GM11168 (cell line): Measurements from ENCODE around the gene TNS4.

Source experiments
- in situ Hi-C: fragments of 300-500 bp; cut with MboI; formaldehyde crosslinking; loops from one replicate; pipeline ENCODE4 v1.12.0; 2022; ENCODE audit warnings: low sequenced_read_pairs; ENCODE audit not compliant: unreplicated experiment

Gene TNS4

DNA sequence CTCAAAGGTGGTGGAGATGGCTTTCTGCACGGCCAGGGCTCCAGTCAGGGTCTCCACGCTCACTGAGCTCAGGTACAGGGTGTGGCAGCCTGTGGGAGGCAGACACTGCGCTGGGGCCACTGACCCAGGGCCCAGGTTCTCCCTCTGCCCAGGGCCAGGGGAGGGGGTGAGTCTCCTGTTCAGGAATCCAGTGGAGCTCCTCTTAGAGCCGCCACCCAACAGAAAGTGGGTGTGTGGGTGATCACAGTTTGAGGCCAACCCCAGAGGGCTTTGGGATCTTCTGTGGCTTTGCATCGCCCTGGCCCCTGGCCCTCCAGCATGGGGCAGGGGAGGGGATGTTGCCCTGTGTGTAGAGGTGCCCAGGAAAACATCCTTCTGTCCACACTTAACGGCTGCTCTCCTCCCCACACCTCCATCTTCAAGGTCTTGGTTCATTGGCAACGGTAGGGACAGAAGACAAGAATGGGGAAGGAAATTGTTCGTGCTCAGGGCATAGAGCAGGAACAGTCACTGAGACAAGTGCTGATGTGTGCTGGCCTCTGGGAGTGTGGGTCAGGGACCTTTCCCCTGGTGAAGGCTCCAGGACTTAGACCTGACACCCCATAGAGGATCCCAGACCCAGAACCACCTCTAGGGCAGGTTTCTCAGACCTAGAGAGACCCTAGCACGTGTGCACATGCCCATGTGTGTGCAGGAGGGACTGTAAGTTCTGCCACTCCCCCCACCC is 21.5 kb downstream of the TNS4 start:
- in situ Hi-C loops = no loop called here

DNA sequence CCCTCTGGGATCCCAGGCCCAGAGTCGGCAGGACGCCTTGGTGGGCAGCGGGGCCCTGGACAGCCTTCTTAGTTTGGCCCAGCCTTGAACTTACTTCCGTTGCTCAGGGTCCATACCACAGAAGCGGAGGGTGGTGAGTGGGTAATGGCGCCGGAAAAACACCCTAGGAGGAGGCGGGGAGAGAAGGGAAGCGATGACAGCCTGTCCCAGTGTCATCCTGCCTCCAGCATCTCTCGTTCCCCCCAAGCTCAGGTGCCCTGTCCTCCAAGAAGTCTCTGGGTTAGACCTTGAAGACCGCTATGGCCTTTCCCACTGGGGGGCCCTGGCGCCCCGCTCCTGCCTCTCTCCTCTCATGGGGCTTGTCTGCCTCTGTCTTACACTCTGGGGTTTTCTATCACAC is 22.9 kb downstream of the TNS4 start:
- in situ Hi-C loops = no loop called here

- in situ Hi-C loops = no loop called here
Measured at GRCh38 chr17:40477796-40478195, 23.6 kb downstream of the TNS4 start.

DNA sequence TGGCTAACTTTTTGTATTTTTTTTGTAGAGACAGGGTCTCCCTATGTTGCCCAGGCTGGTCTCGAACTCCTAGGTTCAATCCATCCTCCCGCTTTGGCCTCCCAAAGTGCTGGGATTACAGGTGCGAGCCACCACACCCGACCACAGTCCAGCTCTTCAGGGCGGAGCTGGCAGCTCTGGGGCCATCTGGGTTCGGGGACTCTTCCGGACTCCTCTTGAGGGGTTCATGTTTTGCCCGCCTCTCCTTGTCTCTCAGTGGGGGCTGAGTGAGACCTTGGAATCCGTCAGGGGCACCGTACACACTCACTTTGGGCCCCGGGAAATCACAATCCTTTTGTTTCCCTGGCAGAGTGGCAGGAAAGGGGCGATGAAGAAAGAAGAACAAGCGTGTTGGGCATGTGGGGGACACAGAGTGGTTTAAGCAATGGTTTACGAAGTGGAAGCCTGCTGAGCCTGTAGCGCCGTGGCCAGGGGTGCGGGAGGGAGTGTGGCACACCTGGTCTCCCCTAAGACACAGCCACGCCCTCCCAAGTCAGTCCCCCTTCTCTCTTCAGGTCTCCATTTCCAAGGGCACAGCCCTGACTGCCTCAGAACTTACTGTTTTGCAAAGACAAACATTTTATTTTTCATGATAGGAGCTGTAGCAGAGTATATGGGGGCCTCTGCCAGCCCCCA is 26.1 kb downstream of the TNS4 start:
- in situ Hi-C loops = no loop called here

- in situ Hi-C loops = no loop called here
Measured at GRCh38 chr17:40474419-40475002, 26.9 kb downstream of the TNS4 start.

DNA sequence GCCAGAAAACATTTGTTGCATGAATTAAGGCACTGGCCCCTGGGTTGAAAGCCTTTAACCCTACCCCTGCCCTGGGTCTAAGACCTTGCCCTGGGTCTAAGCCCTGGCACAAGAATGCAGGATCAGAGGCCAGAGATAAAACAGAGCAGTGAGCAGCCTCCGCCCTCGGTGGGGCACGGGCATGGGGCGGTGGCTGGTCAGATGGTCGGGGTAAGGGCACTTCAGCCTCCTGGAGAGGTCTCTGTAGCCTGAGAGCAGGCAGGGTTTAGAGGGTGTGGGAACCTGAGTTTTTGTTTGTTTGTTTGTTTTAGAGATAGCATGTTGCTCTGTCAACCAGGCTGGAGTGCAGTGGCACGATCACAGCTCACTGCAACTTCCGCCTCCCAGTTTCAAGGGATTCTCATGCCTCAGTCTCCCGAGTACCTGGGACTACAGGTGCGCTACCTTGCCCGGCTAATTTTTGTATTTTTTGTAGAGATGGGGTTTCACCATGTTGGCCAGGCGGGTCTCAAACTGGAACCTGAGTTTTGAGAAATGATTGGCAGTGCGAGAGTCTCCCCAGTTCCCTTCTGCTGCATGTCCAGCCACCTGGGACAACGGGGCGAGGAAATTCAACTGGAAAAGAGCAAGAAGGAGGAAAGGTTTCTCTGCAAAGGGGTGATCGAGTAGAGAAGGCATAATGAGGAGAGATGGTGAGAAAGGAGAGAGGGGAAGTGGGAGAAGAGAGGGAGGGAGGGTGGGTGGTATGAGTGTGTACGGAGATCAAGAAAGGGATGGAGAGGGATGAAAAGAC is 27.7 kb downstream of the TNS4 start:
- in situ Hi-C loops = no loop called here

DNA sequence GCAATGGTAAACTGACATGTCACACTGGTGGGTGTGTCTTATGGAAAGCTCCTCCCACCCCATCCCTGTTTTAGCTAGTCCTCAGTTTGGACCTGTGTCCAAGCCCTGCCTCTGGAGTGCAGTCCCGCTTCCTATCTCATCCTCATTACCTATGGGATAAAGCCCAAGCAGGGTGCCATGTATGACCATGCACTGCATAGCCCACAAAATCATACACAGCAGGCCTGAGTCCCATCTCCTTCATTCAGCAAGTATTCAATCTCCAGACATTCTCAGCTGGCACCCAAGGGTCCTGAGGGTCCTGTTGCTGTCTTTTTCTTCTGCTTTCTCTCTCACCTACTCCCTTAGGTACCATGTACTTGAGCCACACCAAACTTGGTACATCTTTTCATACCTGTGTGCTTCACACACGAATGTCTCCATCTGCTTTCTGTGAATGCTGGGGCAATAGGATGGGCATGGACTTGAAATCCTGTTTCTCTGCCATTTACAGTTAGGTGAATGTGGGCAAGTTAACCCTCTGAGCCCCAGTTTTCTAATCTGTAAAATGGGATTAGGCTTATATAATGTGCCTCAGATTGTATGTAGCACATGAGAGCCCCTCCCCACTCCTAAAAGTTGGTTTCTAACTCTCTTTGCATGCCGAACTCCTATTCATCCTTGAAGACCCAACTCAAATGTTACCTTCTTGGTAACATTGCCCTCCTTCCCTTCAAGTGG is 28.5 kb downstream of the TNS4 start:
- in situ Hi-C loops = no loop called here

- in situ Hi-C loops = no loop called here
Measured at GRCh38 chr17:40471846-40472732, 29.3 kb downstream of the TNS4 start.

DNA sequence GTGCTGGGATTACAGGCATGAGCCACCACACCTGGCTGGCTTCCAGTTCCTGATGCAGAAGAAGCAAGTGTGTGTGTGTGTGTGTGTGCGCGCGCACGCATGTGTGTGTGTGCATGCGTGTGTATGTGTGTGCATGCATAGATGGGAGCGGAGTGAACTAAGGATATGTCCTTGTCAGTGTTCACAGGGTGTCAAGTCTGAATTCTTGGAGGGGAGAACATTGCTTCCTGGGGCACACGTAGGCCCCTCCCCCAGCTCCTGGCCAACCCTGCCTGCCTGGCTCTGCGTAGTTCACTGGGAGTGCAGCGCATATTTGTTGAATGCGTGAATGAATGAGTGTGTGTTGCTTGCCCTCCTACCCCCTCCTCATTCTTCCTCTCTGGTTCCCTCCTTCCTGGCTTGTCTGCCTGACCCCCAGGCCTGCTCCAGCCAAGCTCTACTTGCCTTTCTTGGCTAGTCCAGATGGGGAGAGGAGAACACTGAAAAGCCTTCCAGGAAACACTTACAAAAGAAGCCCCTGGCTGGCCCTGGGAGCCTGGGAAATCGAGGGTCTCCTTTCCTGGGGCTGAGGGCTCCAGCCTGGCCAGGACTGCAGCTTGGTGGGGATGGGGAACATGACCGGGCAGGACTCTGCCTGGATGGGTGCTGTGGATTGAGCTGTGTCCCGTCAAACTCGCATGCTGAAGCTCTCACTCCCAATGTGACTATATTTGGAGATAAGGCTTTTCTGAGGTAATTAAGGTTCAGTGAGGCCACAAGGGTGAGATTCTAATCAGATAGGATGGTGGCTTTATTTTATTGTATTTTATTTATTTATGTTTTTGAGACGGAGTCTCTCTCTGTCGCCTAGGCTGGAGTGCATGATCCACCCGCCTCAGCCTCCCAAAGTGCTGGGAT is 30.2 kb downstream of the TNS4 start:
- in situ Hi-C loops = no loop called here

- in situ Hi-C loops = no loop called here
Measured at GRCh38 chr17:40469805-40470675, 31.4 kb downstream of the TNS4 start.

- in situ Hi-C loops = no loop called here
Measured at GRCh38 chr17:40468560-40468959, 32.9 kb downstream of the TNS4 start.

GRCh38 chr17:40467281-40467867 is 34.0 kb downstream of the TNS4 start:
- in situ Hi-C loops = no loop called here

DNA sequence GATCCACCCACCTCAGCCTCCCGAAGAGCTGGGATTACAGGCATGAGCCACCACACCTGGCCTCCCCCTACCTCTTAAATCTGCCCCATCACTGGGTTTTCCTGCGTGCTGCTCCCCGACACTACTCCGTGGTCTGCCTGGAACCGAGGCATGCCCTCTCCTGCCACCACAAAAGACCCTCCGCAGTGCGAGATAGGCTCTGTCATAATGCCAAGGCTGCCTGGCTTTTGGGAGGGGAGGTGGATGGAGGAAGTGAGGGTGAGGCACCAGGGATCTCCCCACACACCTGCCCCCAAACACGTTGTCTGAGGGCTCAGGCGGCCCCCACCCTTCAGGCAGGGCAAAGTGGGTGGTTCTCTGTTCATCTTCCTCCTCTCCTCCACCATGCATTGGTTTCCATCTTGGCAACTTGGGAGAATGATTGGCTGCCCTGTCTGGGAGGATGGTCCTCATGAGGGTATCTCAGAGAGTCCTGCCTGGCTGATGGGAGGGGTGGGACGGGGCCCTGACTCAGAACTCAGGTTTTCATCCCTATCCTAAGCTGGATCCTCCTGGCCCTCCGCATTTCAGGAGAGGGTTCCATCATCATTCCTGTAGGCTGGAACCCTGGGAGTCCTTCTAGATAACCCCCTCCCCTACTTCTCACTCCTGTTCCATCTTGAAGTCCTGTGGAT is 35.0 kb downstream of the TNS4 start:
- in situ Hi-C loops = no loop called here

DNA sequence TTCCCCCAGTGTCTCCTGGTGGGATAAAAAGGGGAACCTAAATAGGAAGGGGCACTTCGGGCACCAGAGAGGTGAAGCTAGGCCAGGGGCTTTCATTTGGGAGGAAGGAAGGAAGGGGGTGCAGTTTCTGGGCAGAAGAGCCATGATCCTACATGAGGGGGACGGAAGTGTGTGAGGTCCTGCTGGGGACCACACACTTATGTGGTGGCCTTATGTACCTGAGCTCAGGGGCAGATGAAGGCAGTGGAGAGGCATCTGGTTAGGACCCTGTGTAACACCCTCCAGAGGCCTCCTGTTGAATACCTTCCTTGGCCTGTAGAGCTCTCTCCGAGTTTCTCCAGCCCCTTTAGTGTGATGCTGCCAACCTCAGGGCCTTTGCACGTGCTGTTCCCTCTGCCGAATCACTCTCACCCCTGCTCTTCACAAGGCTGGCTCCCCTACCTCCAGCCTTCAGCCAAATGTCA is 37.0 kb downstream of the TNS4 start:
- in situ Hi-C loops = no loop called here

DNA sequence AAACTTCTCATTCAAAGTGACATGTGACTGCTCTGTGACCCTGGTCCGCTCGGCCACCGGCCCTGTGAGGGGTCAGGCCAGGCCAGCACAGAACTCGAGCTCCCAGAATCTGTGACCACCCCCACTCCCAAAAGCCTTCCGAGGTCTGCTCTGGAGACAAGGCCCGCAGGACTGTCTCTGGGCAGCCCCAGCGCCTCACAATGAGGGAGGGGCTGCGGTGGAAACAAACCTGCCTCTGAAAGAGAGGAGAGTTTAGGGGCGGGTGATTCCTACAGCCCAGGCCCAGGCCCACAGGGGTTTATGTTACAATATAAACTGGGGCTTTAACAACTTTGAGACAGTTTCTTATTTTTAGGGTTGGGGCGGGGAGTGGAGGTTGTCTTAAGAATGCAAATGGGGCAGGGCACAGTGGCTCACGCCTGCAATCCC is 38.3 kb downstream of the TNS4 start:
- in situ Hi-C loops = no loop called here
